ENCODE measurements around the gene TXLNG.
A peak's percentile ranks its signal among the peaks of the same experiment; 100 is the strongest.

The TXLNG gene

GRCh38 chrX:16856744-16857143 lies 70.5 kb downstream of the TXLNG start:
- no peak overlapping the region for H3K27ac Mint-ChIP-seq
- H3K36me3 Mint-ChIP-seq (ENCODE audit: low read depth): peaks cover 88% of the 10 kb centered on the region
- no peaks in the 10 kb centered on the region for H3K4me1 Mint-ChIP-seq (ENCODE audit: low read depth)
- H3K9me3 Mint-ChIP-seq: no peaks in the 10 kb centered on the region
- intact Hi-C loops (cut with micrococcal nuclease): no loop called here
- no peaks in the 10 kb centered on the region for H3K27me3 Mint-ChIP-seq
- no peak overlapping the region for H3K4me3 Mint-ChIP-seq

DNA sequence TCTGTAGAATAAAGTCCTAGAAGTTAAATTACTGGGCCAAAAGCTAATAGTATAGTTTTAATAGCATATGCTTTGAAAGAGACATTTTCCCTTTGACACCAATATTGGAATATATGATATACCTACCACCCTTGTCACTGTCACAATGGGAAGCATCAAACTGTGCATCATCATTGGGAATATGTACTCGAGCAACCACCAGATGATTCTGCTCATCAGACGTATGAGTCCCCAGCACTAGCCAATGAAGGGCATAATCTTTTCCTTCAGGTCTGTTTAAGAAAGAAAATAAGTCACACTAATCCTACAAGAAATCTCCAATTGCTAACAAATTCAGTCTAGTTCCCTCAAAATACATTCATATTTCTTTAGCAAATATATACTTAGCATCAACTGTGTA lies 76.6 kb downstream of the TXLNG start:
- H3K4me1 Mint-ChIP-seq (ENCODE audit: low read depth): peaks cover 7% of the 10 kb centered on the region
- H3K27ac Mint-ChIP-seq: no peak overlapping the region
- intact Hi-C loops (cut with micrococcal nuclease): no loop called here
- no peak overlapping the region for H3K4me3 Mint-ChIP-seq
- H3K36me3 Mint-ChIP-seq (ENCODE audit: low read depth): peaks cover 52% of the 10 kb centered on the region
- no peaks in the 10 kb centered on the region for H3K27me3 Mint-ChIP-seq
- H3K9me3 Mint-ChIP-seq: no peaks in the 10 kb centered on the region

GRCh38 chrX:16867947-16868346 lies 81.7 kb downstream of the TXLNG start:
- Mint-ChIP-seq H3K27ac (no peak overlapping the region), H3K36me3 (ENCODE audit: low read depth) (peaks cover 20% of the 10 kb centered on the region), H3K9me3 (no peaks in the 10 kb centered on the region), H3K27me3 (no peaks in the 10 kb centered on the region), H3K4me3 (no peak overlapping the region), H3K4me1 (ENCODE audit: low read depth) (peaks cover 16% of the 10 kb centered on the region)
- intact Hi-C loops (cut with micrococcal nuclease): no loop called here

DNA sequence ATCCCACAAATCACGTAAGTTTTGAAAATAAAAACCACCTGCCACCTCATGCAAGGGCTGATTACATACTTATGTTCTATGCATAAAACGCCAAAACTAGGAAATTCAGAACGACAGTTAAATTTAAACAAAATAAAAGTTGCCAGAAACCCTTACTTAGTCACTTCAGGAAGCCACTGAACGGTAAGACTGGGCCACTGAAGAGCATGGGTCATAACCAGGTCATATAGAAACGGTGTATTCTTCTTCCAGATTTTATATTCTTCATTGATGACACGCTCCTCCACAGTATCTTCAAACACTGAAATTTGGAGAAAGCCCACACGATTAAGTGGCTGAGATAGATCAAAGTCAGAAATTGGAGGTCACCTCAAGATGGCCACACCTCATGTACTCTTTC lies 82.7 kb downstream of the TXLNG start:
- Mint-ChIP-seq H3K9me3 (no peaks in the 10 kb centered on the region), H3K27me3 (no peaks in the 10 kb centered on the region), H3K36me3 (ENCODE audit: low read depth) (peaks cover 11% of the 10 kb centered on the region)

DNA sequence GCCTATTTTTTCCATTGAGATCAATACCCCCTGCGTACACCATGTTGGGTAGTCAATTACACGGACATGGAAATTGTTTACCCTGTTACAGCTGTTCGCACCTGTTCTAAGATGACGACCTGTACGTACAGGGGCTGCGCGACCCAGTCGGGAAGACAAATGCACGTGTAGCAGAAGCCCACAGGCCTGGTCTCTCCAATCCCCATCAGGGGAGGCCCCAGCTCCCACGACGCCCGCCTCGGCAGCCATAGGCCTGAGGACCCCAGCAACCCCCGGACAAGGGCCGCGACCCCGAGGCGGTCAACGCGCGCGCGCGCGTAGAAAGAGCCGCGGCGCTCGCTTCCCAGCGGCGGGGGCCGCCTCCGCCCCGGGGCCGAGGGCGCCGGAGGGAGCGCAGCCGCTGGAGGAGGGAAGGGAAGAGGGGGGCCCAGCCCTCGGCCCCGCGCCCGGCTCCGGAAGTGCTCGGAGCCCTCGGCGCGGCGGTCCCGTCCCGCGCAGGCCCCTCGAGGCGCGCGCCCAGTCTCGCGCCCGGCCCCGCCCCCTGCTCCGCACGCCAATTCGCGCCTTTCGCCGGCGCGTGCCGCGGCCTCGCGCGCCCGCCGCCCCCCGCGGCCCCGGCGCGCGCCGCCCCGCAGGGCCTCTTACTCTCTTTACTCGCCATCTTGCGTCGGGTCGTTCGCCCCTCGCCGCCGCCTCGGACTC lies 83.3 kb downstream of the TXLNG start:
- H3K9me3 Mint-ChIP-seq: no peaks in the 10 kb centered on the region
- peaks cover 6% of the 10 kb centered on the region for H3K36me3 Mint-ChIP-seq (ENCODE audit: low read depth)
- intact Hi-C loops (cut with micrococcal nuclease): loop anchor here (5.0 kb wide), 1 partner anchor 78 kb away; the partner anchor contains the start of gene REPS2
- peak overlapping the region; percentile 98 for H3K27ac Mint-ChIP-seq
- H3K4me1 Mint-ChIP-seq (ENCODE audit: low read depth): peaks cover 16% of the 10 kb centered on the region
- H3K27me3 Mint-ChIP-seq: no peaks in the 10 kb centered on the region
- H3K4me3 Mint-ChIP-seq: peak overlapping the region; percentile 98

More for the DNA sequence above, 82.7 kb downstream of the TXLNG start:
- peaks cover 16% of the 10 kb centered on the region for H3K4me1 Mint-ChIP-seq (ENCODE audit: low read depth)
- peak overlapping the region; percentile 70 for H3K4me3 Mint-ChIP-seq
- intact Hi-C loops (cut with micrococcal nuclease): no loop called here
- H3K27ac Mint-ChIP-seq: peak overlapping the region; percentile 30

- Mint-ChIP-seq H3K9me3 (no peaks in the 10 kb centered on the region), H3K4me1 (ENCODE audit: low read depth) (peaks cover 22% of the 10 kb centered on the region), H3K4me3 (peak within 1 kb of the TSS; percentile 98), H3K27me3 (no peaks in the 10 kb centered on the region), H3K36me3 (ENCODE audit: low read depth) (peaks cover 6% of the 10 kb centered on the region), H3K27ac (peak within 1 kb of the TSS; percentile 98)
- intact Hi-C loops (cut with micrococcal nuclease): loop anchor here (5.0 kb wide), 1 partner anchor 77 kb away; the partner anchor contains the start of gene REPS2
Observed at GRCh38 chrX:16870095-16870861, 84.0 kb downstream of the TXLNG start, which contains the start of gene RBBP7. TSS of gene RBBP7 (minus strand) at chrX:16870362. CDS start at chrX:16870053, 309 bp downstream.

- peaks cover 23% of the 10 kb centered on the region for H3K4me1 Mint-ChIP-seq (ENCODE audit: low read depth)
- H3K36me3 Mint-ChIP-seq (ENCODE audit: low read depth): peaks cover 6% of the 10 kb centered on the region
- intact Hi-C loops (cut with micrococcal nuclease): loop anchor here (5.0 kb wide), 1 partner anchor 76 kb away; the partner anchor contains the start of gene REPS2
- no peaks in the 10 kb centered on the region for H3K27me3 Mint-ChIP-seq
- peak overlapping the region; percentile 98 for H3K27ac Mint-ChIP-seq
- no peaks in the 10 kb centered on the region for H3K9me3 Mint-ChIP-seq
- peak overlapping the region; percentile 76 for H3K4me3 Mint-ChIP-seq
Observed at GRCh38 chrX:16870862-16871815, 84.9 kb downstream of the TXLNG start.

GRCh38 chrX:16873106-16873505 lies 86.8 kb downstream of the TXLNG start:
- no peak overlapping the region for H3K27ac Mint-ChIP-seq

DNA sequence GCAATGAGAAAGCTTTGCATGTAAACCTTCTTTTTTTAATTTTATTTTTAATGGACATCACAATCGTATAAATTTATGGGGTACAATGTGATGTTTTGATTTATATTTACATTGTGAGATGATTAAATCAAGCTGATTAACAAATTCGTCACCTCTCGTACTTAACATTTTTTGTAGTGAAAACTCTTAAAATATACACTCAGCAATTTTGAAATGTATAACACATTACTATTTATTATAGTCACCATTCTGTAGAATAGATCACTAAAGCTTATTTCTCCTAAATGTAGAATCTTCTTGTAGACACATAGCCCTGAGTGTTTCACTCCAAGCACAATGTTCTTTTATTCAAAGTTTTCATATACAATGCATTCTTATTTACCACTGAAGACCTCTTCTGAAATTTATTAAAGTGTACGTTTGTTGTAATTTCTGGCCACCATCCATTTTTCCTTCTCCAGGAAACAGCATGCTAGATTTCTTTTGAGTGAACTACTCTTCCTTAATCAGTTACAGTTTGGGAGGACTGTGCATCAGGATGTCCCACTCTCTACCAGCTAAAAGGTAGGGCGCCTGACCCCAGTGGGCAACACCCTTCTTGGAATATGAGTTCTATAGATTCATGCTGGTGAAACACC lies 88.3 kb downstream of the TXLNG start:
- Mint-ChIP-seq H3K27ac (no peak overlapping the region), H3K9me3 (no peaks in the 10 kb centered on the region), H3K36me3 (ENCODE audit: low read depth) (peaks cover 6% of the 10 kb centered on the region), H3K4me1 (ENCODE audit: low read depth) (peaks cover 7% of the 10 kb centered on the region), H3K4me3 (no peak overlapping the region), H3K27me3 (no peaks in the 10 kb centered on the region)
- intact Hi-C loops (cut with micrococcal nuclease): loop anchor here (5.0 kb wide), 1 partner anchor 73 kb away; the partner anchor contains the start of gene REPS2

More at GRCh38 chrX:16873106-16873505, 86.8 kb downstream of the TXLNG start:
- Mint-ChIP-seq H3K4me3 (no peak overlapping the region), H3K27me3 (no peaks in the 10 kb centered on the region), H3K36me3 (ENCODE audit: low read depth) (peaks cover 6% of the 10 kb centered on the region), H3K9me3 (no peaks in the 10 kb centered on the region), H3K4me1 (ENCODE audit: low read depth) (peaks cover 16% of the 10 kb centered on the region)
- intact Hi-C loops (cut with micrococcal nuclease): loop anchor here (5.0 kb wide), 1 partner anchor 74 kb away; the partner anchor contains the start of gene REPS2

- H3K27ac Mint-ChIP-seq: no peak overlapping the region
- no peaks in the 10 kb centered on the region for H3K36me3 Mint-ChIP-seq (ENCODE audit: low read depth)
- H3K9me3 Mint-ChIP-seq: no peaks in the 10 kb centered on the region
- H3K27me3 Mint-ChIP-seq: no peaks in the 10 kb centered on the region
- intact Hi-C loops (cut with micrococcal nuclease): no loop called here
- H3K4me1 Mint-ChIP-seq (ENCODE audit: low read depth): peaks cover 7% of the 10 kb centered on the region
- H3K4me3 Mint-ChIP-seq: no peak overlapping the region
Observed at GRCh38 chrX:16876696-16877095, 90.4 kb downstream of the TXLNG start.

- peak overlapping the region; percentile 74 for H3K4me3 Mint-ChIP-seq
- H3K27ac Mint-ChIP-seq: peak overlapping the region; percentile 75
- H3K36me3 Mint-ChIP-seq (ENCODE audit: low read depth): no peaks in the 10 kb centered on the region
- intact Hi-C loops (cut with micrococcal nuclease): no loop called here
- H3K4me1 Mint-ChIP-seq (ENCODE audit: low read depth): peaks cover 6% of the 10 kb centered on the region
- no peaks in the 10 kb centered on the region for H3K9me3 Mint-ChIP-seq
- H3K27me3 Mint-ChIP-seq: no peaks in the 10 kb centered on the region
Observed at GRCh38 chrX:16882169-16882568, 95.9 kb downstream of the TXLNG start.

GRCh38 chrX:16882702-16883486 lies 96.6 kb downstream of the TXLNG start:
- intact Hi-C loops (cut with micrococcal nuclease): loop anchor here (1.0 kb wide), 2 partner anchors 9 to 163 kb away; no protein-coding TSS in a partner anchor
- H3K27me3 Mint-ChIP-seq: no peaks in the 10 kb centered on the region
- no peaks in the 10 kb centered on the region for H3K36me3 Mint-ChIP-seq (ENCODE audit: low read depth)
- peak overlapping the region; percentile 75 for H3K27ac Mint-ChIP-seq
- no peaks in the 10 kb centered on the region for H3K9me3 Mint-ChIP-seq
- peak overlapping the region; percentile 74 for H3K4me3 Mint-ChIP-seq
- H3K4me1 Mint-ChIP-seq (ENCODE audit: low read depth): peaks cover 6% of the 10 kb centered on the region

Data from dendritic cell treated with granulocyte-macrophage colony-stimulating factor and Interleukin-4, amounts not matched to agents 40 ng/mL and 50 ng/mL, for 4 days (primary cell).